Neural progenitor cell (in vitro differentiated cells): ENCODE results near the gene KCNE4. TPM values are rescaled to one million over a fixed set of nuclear protein-coding genes. Genes with fewer than 3 reads are reported as not detected.

ENCODE experiments used
- DNase-seq: peaks from one replicate; pipeline ENCODE4 v3.0.0-alpha.2; 2016; ENCODE audit warnings: low spot score
- H2AFZ ChIP-seq: fragments of 200-600 bp; sonication (generic); replicated peaks from 2 replicates; pipeline ENCODE4 v1.6.1; 2016; ENCODE audit warnings: antibody characterized with exemption
- H3F3A ChIP-seq: fragments of 200-600 bp; sonication (generic); 2 replicates; pipeline ENCODE4 v1.6.1; 2016; ENCODE audit warnings: antibody characterized with exemption, low read depth
- H3K27ac ChIP-seq: fragments of 200-600 bp; sonication (generic); 2 replicates; pipeline ENCODE4 v1.5.1; 2016; ENCODE audit warnings: mild to moderate bottlenecking
- H3K27me3 ChIP-seq: fragments of 200-600 bp; sonication (generic); 2 replicates; pipeline ENCODE4 v1.6.1; 2016; ENCODE audit warnings: mild to moderate bottlenecking, moderate library complexity
- H3K36me3 ChIP-seq: fragments of 200-600 bp; sonication (generic); 2 replicates; pipeline ENCODE4 v1.5.1; 2016
- H3K4me1 ChIP-seq: fragments of 200-600 bp; sonication (generic); 2 replicates; pipeline ENCODE4 v1.6.1; 2016; ENCODE audit warnings: mixed run types
- H3K4me2 ChIP-seq: fragments of 200-600 bp; sonication (generic); 2 replicates; pipeline ENCODE4 v1.6.1; 2016
- H3K4me3 ChIP-seq: fragments of 200-600 bp; sonication (generic); 2 replicates; pipeline ENCODE4 v1.5.1; 2016
- H3K79me2 ChIP-seq: fragments of 200-600 bp; sonication (generic); 2 replicates; pipeline ENCODE4 v1.6.1; 2016; ENCODE audit warnings: low read depth
- H3K9ac ChIP-seq: fragments of 200-600 bp; sonication (generic); 2 replicates; pipeline ENCODE4 v1.6.1; 2016
- H3K9me3 ChIP-seq: fragments of 200-600 bp; sonication (generic); 2 replicates; pipeline ENCODE4 v1.5.1; 2016; ENCODE audit warnings: low read depth
- H4K20me1 ChIP-seq: fragments of 200-600 bp; sonication (generic); 2 replicates; pipeline ENCODE4 v1.6.1; 2016; ENCODE audit warnings: low read depth
- H3K27ac Mint-ChIP-seq: 3 replicates; pipeline ENCODE4 v1.8.0; 2021; ENCODE audit warnings: mixed read lengths
- H3K27me3 Mint-ChIP-seq: 2 replicates; pipeline ENCODE4 v1.8.0; 2022; ENCODE audit warnings: low read depth, mild to moderate bottlenecking, inconsistent platforms, moderate library complexity, mixed read lengths; ENCODE audit not compliant: insufficient read depth
- H3K36me3 Mint-ChIP-seq: 3 replicates; pipeline ENCODE4 v1.8.0; 2021; ENCODE audit warnings: mixed read lengths
- H3K4me1 Mint-ChIP-seq: 3 replicates; pipeline ENCODE4 v1.8.0; 2021; ENCODE audit warnings: mixed read lengths
- H3K4me3 Mint-ChIP-seq: 3 replicates; pipeline ENCODE4 v1.8.0; 2021; ENCODE audit warnings: mild to moderate bottlenecking, moderate library complexity, mixed read lengths
- H3K9me3 Mint-ChIP-seq: 3 replicates; pipeline ENCODE4 v1.8.0; 2020; ENCODE audit warnings: mixed read lengths
- CTCF ChIP-seq: fragments of 200-600 bp; sonication (generic); IDR thresholded peaks from 2 replicates; pipeline ENCODE4 v1.5.1; 2017; ENCODE audit warnings: antibody characterized with exemption, mild to moderate bottlenecking
- EZH2 ChIP-seq: fragments of 200-600 bp; sonication (generic); IDR thresholded peaks from 2 replicates; pipeline ENCODE4 v1.6.1; 2017; ENCODE audit warnings: antibody characterized with exemption, mild to moderate bottlenecking, moderate library complexity
- EZH2phosphoT487 ChIP-seq: fragments of 200-600 bp; sonication (generic); IDR thresholded peaks from 2 replicates; pipeline ENCODE4 v1.6.1; 2017; ENCODE audit warnings: antibody characterized with exemption
- total RNA-seq: library from RNA; depleted of rRNA; stranded (reverse); fragments of >200 nt; gene quantifications from 2 replicates; pipeline ENCODE4 v1.2.3, GENCODE V29; 2015; ENCODE audit warnings: low replicate concordance

The KCNE4 gene
- total RNA-seq, 1 donor from 2014 or later: not detected

- TF ChIP-seq EZH2 (no peak), CTCF (no peak), EZH2phosphoT487 (no peak)
These were observed 40.7 kb downstream of the KCNE4 start for GRCh38 chr2:223092667-223093066.

GRCh38 chr2:223093436-223094241 lies 41.6 kb downstream of the KCNE4 start:
- Histone ChIP-seq H3K4me3 (no peak overlapping the region), H2AFZ (peak overlapping the region; percentile 52), H3K36me3 (no peaks in the 10 kb centered on the region), H3K4me2 (no peak overlapping the region), H3K9me3 (no peaks in the 10 kb centered on the region), H3F3A (no peaks in the 10 kb centered on the region), H3K4me1 (no peaks in the 10 kb centered on the region), H4K20me1 (no peaks in the 10 kb centered on the region), H3K27ac (no peak overlapping the region), H3K79me2 (no peaks in the 10 kb centered on the region), H3K9ac (no peak overlapping the region), H3K27me3 (no peaks in the 10 kb centered on the region)
- no peak for TF ChIP-seq EZH2
- no peak for TF ChIP-seq EZH2phosphoT487
- TF ChIP-seq CTCF: no peak
- Mint-ChIP-seq H3K4me1 (peaks cover 8% of the 10 kb centered on the region), H3K27ac (no peak overlapping the region), H3K27me3 (peaks cover 4% of the 10 kb centered on the region), H3K36me3 (no peaks in the 10 kb centered on the region), H3K9me3 (peaks cover 2% of the 10 kb centered on the region), H3K4me3 (no peak overlapping the region)
- no peak for DNase-seq

More at GRCh38 chr2:223092667-223093066, 40.7 kb downstream of the KCNE4 start:
- Mint-ChIP-seq H3K27me3 (peaks cover 4% of the 10 kb centered on the region), H3K4me1 (peaks cover 8% of the 10 kb centered on the region), H3K4me3 (no peak overlapping the region), H3K9me3 (peaks cover 2% of the 10 kb centered on the region), H3K36me3 (no peaks in the 10 kb centered on the region), H3K27ac (no peak overlapping the region)
- H2AFZ ChIP-seq: no peak overlapping the region
- H3K4me2 ChIP-seq: no peak overlapping the region
- no peaks in the 10 kb centered on the region for H3F3A ChIP-seq
- no peak overlapping the region for H3K27ac ChIP-seq
- no peak overlapping the region for H3K4me3 ChIP-seq
- H3K36me3 ChIP-seq: no peaks in the 10 kb centered on the region
- no peak overlapping the region for H3K9ac ChIP-seq
- H3K79me2 ChIP-seq: no peaks in the 10 kb centered on the region
- H3K9me3 ChIP-seq: no peaks in the 10 kb centered on the region
- peak; percentile 26 for DNase-seq
- H3K27me3 ChIP-seq: no peaks in the 10 kb centered on the region
- H3K4me1 ChIP-seq: no peaks in the 10 kb centered on the region
- H4K20me1 ChIP-seq: no peaks in the 10 kb centered on the region

- H3K36me3 Mint-ChIP-seq: no peaks in the 10 kb centered on the region
- no peak overlapping the region for H3K27ac Mint-ChIP-seq
These were observed 43.2 kb downstream of the KCNE4 start for GRCh38 chr2:223095207-223095606.

More at GRCh38 chr2:223095207-223095606, 43.2 kb downstream of the KCNE4 start:
- Histone ChIP-seq H3K4me1 (no peaks in the 10 kb centered on the region), H4K20me1 (no peaks in the 10 kb centered on the region), H3K36me3 (no peaks in the 10 kb centered on the region), H3K79me2 (no peaks in the 10 kb centered on the region), H3K4me2 (no peak overlapping the region), H3K4me3 (no peak overlapping the region), H2AFZ (no peak overlapping the region), H3K9me3 (no peaks in the 10 kb centered on the region), H3K9ac (no peak overlapping the region), H3K27ac (no peak overlapping the region), H3K27me3 (no peaks in the 10 kb centered on the region), H3F3A (no peaks in the 10 kb centered on the region)
- no peak for DNase-seq
- Mint-ChIP-seq H3K27me3 (peaks cover 2% of the 10 kb centered on the region), H3K4me3 (no peak overlapping the region), H3K4me1 (peaks cover 8% of the 10 kb centered on the region), H3K9me3 (peaks cover 2% of the 10 kb centered on the region)
- TF ChIP-seq EZH2phosphoT487 (no peak), EZH2 (no peak), CTCF (no peak)
